ENCODE measurements around the gene TBC1D1.
"Not testable (repeated sequence)": the region's sequence is repeated elsewhere in the genome, so short reads cannot be mapped to it uniquely, and the experiment has no call there.

TBC1D1 gene

GRCh38 chr4:37891260-37892159 is 626 bp downstream of the TBC1D1 start:
- peak; percentile 26 to 94 (median 37) for DNase-seq

GRCh38 chr4:37892641-37893040 is 1.8 kb downstream of the TBC1D1 start:
- peak in 4 of 5 experiments; percentile 18 to 83 (median 32) for DNase-seq

GRCh38 chr4:37893164-37893563 is 2.3 kb downstream of the TBC1D1 start:
- DNase-seq = no peak

GRCh38 chr4:37895271-37895670 is 4.4 kb downstream of the TBC1D1 start:
- DNase-seq = no peak

- no peak for DNase-seq
Measured at GRCh38 chr4:37896206-37896860, 5.4 kb downstream of the TBC1D1 start.

- DNase-seq = no peak
Measured at GRCh38 chr4:37902212-37902611, 11.3 kb downstream of the TBC1D1 start.

GRCh38 chr4:37902738-37903693 is 12.1 kb downstream of the TBC1D1 start:
- no peak for DNase-seq

GRCh38 chr4:37903901-37904300 is 13.0 kb downstream of the TBC1D1 start:
- no peak for DNase-seq

GRCh38 chr4:37904824-37905223 is 13.9 kb downstream of the TBC1D1 start:
- DNase-seq = no peak

- DNase-seq = no peak
Measured at GRCh38 chr4:37905533-37906169, 14.8 kb downstream of the TBC1D1 start.

- no peak for DNase-seq
Measured at GRCh38 chr4:37908488-37909331, 17.8 kb downstream of the TBC1D1 start.

GRCh38 chr4:37909332-37910090 is 18.6 kb downstream of the TBC1D1 start:
- no peak for DNase-seq

GRCh38 chr4:37910091-37910486 is 19.2 kb downstream of the TBC1D1 start:
- no peak for DNase-seq

- DNase-seq = no peak
Measured at GRCh38 chr4:37914539-37914938, 23.7 kb downstream of the TBC1D1 start.

- no peak for DNase-seq
Measured at GRCh38 chr4:37917388-37917787, 26.5 kb downstream of the TBC1D1 start.

GRCh38 chr4:37918653-37919052 is 27.8 kb downstream of the TBC1D1 start:
- no peak for DNase-seq

GRCh38 chr4:37922328-37922727 is 31.4 kb downstream of the TBC1D1 start:
- DNase-seq = no peak

GRCh38 chr4:37923089-37923488 is 32.2 kb downstream of the TBC1D1 start:
- not testable (repeated sequence) for DNase-seq

GRCh38 chr4:37924946-37925345 is 34.1 kb downstream of the TBC1D1 start:
- no peak for DNase-seq

- DNase-seq = no peak
Measured at GRCh38 chr4:37927434-37927833, 36.5 kb downstream of the TBC1D1 start.

Data from T-helper 2 cell (primary cell).